Measurements from ENCODE around the gene C1R. TPM values are rescaled to one million over a fixed set of nuclear protein-coding genes. Genes with fewer than 3 reads are reported as not detected.

Gene C1R
- total and polyA plus RNA-seq, 2 of the 8 experiments (the other 6 are each of a cell fraction or from before 2014, with no cell fraction given): 6.9 to 16.3 TPM

DNA sequence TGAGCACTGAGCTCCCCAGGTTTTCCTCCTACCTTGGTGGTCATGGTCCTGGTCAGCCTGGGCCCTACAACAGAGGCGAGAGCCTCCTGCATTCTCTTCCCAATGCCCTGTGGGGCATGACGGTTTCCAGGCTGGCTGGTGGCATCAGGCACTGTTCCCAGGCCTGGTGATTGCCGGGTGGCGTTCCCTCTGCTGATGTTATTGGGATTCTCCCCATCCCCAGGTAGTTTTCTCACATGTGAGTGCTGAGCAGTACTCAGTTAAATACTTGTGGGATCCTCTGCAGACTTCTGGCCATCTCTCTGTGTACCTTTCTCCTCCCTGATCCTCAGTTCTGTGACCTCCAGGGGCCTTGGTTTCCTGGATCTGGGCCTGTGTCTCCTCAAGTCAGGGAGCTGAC is 15.8 kb downstream of the C1R start:
- ChIA-PET CTCF (ENCODE audit: partially characterized antibody) (interaction anchor here (0.7 to 2.1 kb wide), 4 partner anchors 14 to 69 kb away, joined by 3 to 10 read pairs (median 4); no protein-coding TSS in a partner anchor), POLR2A (ENCODE audit: partially characterized antibody) (interaction anchor here (0.6 to 1.7 kb wide), 5 partner anchors 9 to 133 kb away, joined by 3 to 9 read pairs (median 4); partner anchors contain the start of genes C12orf57, C1S and RNU7-1)
- Histone ChIP-seq H2AFZ (ENCODE audit: low read length) (no peak overlapping the region), H2BK15ac (ENCODE audit: low read length) (no peak overlapping the region), H3K18ac (ENCODE audit: extremely low read depth, low read length) (no peak overlapping the region), H3K4ac (replicated peaks; ENCODE audit: insufficient read length, low read depth, low read length) (no peak overlapping the region), H4K20me1 (replicated peaks in 1 of 2; ENCODE audit: control insufficient read depth in 1 of 2, insufficient read depth in 2 of 2, low read length in 2 of 2) (no peaks in the 10 kb centered on the region), H3K27me3 (replicated peaks in 1 of 4; ENCODE audit: control insufficient read depth in 3 of 4, extremely low read depth in 1 of 4, insufficient read depth in 3 of 4, low read length in 3 of 4) (no peaks in the 10 kb centered on the region), H3K4me3 (ENCODE audit: extremely low read depth in 1 of 4, insufficient read depth in 2 of 4, low read depth in 3 of 4, low read length in 4 of 4) (no peak overlapping the region), H3K4me2 (ENCODE audit: insufficient read depth in 1 of 2, low read depth in 2 of 2, low read length in 2 of 2) (no peak overlapping the region), H4K91ac (replicated peaks; ENCODE audit: insufficient read length, low read length) (no peak overlapping the region), H2BK5ac (ENCODE audit: low read depth, low read length) (no peak overlapping the region), H2BK120ac (replicated peaks; ENCODE audit: low read depth, low read length) (no peak overlapping the region), H3K9ac (replicated peaks in 1 of 4; ENCODE audit: extremely low read depth in 1 of 4, low read depth in 3 of 4, low read length in 3 of 4) (no peak overlapping the region), H2BK12ac (ENCODE audit: low read depth, low read length) (no peak overlapping the region), H3K23me2 (ENCODE audit: low read depth, low read length) (no peaks in the 10 kb centered on the region), H3K79me1 (ENCODE audit: low read depth, low read length) (no peaks in the 10 kb centered on the region), H3K9me3 (ENCODE audit: insufficient read depth in 2 of 2, low read depth in 1 of 2, low read length in 1 of 2) (no peaks in the 10 kb centered on the region), H4K8ac (ENCODE audit: extremely low read depth, insufficient read depth, low read length) (no peak overlapping the region; the same call in 1 of the 2 replicates), H3K27ac (ENCODE audit: low read depth, low read length) (no peak overlapping the region), H3K14ac (ENCODE audit: insufficient read length) (no peak overlapping the region), H3K79me2 (ENCODE audit: control insufficient read depth in 1 of 2, insufficient read depth in 2 of 2, low read length in 2 of 2) (no peaks in the 10 kb centered on the region), H2AK5ac (ENCODE audit: low read depth, low read length) (no peak overlapping the region), H4K5ac (ENCODE audit: insufficient read length, low read depth, low read length) (no peak overlapping the region), H3K23ac (ENCODE audit: insufficient read length) (no peak overlapping the region), H2BK20ac (ENCODE audit: low read length) (no peak overlapping the region), H3K36me3 (ENCODE audit: control insufficient read depth in 2 of 4, insufficient read depth in 4 of 4, low read length in 3 of 4) (no peaks in the 10 kb centered on the region), H3K56ac (replicated peaks; ENCODE audit: insufficient read length, low read depth, low read length) (no peak overlapping the region), H3K4me1 (replicated peaks in 1 of 4; ENCODE audit: control insufficient read depth in 3 of 4, insufficient read depth in 4 of 4, low read length in 3 of 4) (no peaks in the 10 kb centered on the region)
- DNase-seq (ENCODE audit: low read depth in 1 of 2, low spot score in 2 of 2) (no peak), FAIRE-seq (no peak)
- 91% methylated on average over 4 of the region's 4 CpGs; no CpG with 5 or more reads in 1 of the 2 experiments for WGBS, 2 experiments (ENCODE audit: extremely low coverage in 1 of 2, insufficient coverage in 1 of 2, insufficient read length in 1 of 2, insufficient replicate concordance in 2 of 2, low coverage in 1 of 2, low lambda C conversion rate in 2 of 2, missing lambda C conversion rate in 1 of 2)
- TF ChIP-seq TBP (IDR thresholded peaks at IDR 0.05; ENCODE audit: low read depth, low read length): no peak
- no peak for TF ChIP-seq CTBP2 (IDR thresholded peaks at IDR 0.05; ENCODE audit: borderline replicate concordance, insufficient read depth, insufficient read length, low read length)
- no peak for TF ChIP-seq TEAD4 (IDR thresholded peaks at IDR 0.05; ENCODE audit: low read depth, low read length)
- TF ChIP-seq, protein P1, sequence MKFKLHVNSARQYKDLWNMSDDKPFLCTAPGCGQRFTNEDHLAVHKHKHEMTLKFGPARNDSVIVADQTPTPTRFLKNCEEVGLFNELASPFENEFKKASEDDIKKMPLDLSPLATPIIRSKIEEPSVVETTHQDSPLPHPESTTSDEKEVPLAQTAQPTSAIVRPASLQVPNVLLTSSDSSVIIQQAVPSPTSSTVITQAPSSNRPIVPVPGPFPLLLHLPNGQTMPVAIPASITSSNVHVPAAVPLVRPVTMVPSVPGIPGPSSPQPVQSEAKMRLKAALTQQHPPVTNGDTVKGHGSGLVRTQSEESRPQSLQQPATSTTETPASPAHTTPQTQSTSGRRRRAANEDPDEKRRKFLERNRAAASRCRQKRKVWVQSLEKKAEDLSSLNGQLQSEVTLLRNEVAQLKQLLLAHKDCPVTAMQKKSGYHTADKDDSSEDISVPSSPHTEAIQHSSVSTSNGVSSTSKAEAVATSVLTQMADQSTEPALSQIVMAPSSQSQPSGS (IDR thresholded peaks at IDR 0.05; ENCODE audit: low read length): no peak
- TF ChIP-seq TAF1 (IDR thresholded peaks at IDR 0.05; ENCODE audit: low read depth, low read length): no peak
- no peak for TF ChIP-seq SRF (IDR thresholded peaks at IDR 0.05; ENCODE audit: low read depth, low read length)
